Lower leg skin (tissue), 3 donors: ENCODE results near the gene ZNF91.
"Not testable (repeated sequence)": the region's sequence is repeated elsewhere in the genome, so short reads cannot be mapped to it uniquely, and the experiment has no call there.

ENCODE experiments used
- POLR2A ChIP-seq, 2 donors: fragments of 450-650 bp; IDR thresholded peaks; one replicate each; pipeline ENCODE4 v1.6.1; 2016 to 2017; ENCODE audit warnings: antibody characterized with exemption in 2 of 2, mild to moderate bottlenecking in 1 of 2, moderate library complexity in 1 of 2
- TF ChIP-seq, protein P1 (sequence below), 3 donors: fragments of 450-650 bp; IDR thresholded peaks; one replicate each; pipeline ENCODE4 v1.5.1; 2016; ENCODE audit warnings: antibody characterized with exemption in 3 of 3, mild to moderate bottlenecking in 3 of 3, moderate library complexity in 2 of 3

DNA sequence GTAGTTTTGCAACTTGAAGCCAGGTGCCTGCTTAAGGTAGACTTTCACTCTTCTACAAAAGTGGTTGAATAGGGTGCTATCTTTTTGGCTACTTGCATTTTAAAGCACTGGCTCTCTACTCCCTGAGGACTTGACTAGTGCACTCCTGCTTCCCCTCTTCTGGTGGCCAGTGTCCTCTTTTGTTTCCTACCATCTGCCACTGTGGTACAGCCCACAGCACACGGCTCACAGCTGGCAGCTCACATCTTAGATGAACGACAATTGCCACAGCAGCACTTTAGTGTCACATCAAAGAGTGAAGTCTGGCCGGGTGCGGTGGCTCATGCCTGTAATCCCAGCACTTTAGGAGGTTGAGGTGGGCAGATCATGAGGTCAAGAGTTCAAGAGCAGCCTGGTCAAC, 15.6 kb downstream of the ZNF91 start:
- TF ChIP-seq POLR2A (IDR thresholded peaks at IDR 0.05) = not testable (repeated sequence)
- TF ChIP-seq, protein P1, sequence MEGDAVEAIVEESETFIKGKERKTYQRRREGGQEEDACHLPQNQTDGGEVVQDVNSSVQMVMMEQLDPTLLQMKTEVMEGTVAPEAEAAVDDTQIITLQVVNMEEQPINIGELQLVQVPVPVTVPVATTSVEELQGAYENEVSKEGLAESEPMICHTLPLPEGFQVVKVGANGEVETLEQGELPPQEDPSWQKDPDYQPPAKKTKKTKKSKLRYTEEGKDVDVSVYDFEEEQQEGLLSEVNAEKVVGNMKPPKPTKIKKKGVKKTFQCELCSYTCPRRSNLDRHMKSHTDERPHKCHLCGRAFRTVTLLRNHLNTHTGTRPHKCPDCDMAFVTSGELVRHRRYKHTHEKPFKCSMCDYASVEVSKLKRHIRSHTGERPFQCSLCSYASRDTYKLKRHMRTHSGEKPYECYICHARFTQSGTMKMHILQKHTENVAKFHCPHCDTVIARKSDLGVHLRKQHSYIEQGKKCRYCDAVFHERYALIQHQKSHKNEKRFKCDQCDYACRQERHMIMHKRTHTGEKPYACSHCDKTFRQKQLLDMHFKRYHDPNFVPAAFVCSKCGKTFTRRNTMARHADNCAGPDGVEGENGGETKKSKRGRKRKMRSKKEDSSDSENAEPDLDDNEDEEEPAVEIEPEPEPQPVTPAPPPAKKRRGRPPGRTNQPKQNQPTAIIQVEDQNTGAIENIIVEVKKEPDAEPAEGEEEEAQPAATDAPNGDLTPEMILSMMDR (IDR thresholded peaks at IDR 0.05) = not testable (repeated sequence)
